ENCODE data around the gene TRAPPC5.
A peak's percentile ranks its signal among the peaks of the same experiment; 100 is the strongest.
"Not testable (repeated sequence)": the region's sequence is repeated elsewhere in the genome, so short reads cannot be mapped to it uniquely, and the experiment has no call there.

Gene TRAPPC5

GRCh38 chr19:7641290-7642276 is 39.0 kb upstream of the TRAPPC5 start:
- DNase-seq (ENCODE audit: extremely low spot score), result no peak
- no peak for TF ChIP-seq BHLHE40 (IDR thresholded peaks at IDR 0.05; ENCODE audit: borderline replicate concordance)
- ChIA-PET POLR2A (interaction anchor here (1.1 kb wide), 1 partner anchor 10 kb away, joined by 3 read pairs; no protein-coding TSS in a partner anchor), CTCF (no interaction called here)

GRCh38 chr19:7642295-7643030 is 38.2 kb upstream of the TRAPPC5 start:
- DNase-seq (ENCODE audit: extremely low spot score), result no peak
- ChIA-PET CTCF (interaction anchor here (0.5 kb wide), 1 partner anchor 162 kb away, joined by 3 read pairs; no protein-coding TSS in a partner anchor), POLR2A (no interaction called here)
- TF ChIP-seq ELF4 (IDR thresholded peaks at IDR 0.05) (no peak), FOXK2 (IDR thresholded peaks at IDR 0.05) (no peak), PKNOX1 (IDR thresholded peaks at IDR 0.05) (no peak), ZNF384 (IDR thresholded peaks at IDR 0.05) (no peak), FOXA1 (IDR thresholded peaks at IDR 0.05) (no peak), CTBP1 (IDR thresholded peaks at IDR 0.05; ENCODE audit: borderline replicate concordance) (no peak), SUZ12 (IDR thresholded peaks at IDR 0.05) (no peak), L3MBTL2 (conservative IDR thresholded peaks at IDR 0.05) (no peak), BHLHE40 (IDR thresholded peaks at IDR 0.05; ENCODE audit: borderline replicate concordance) (no peak), FOXM1 (IDR thresholded peaks at IDR 0.05; ENCODE audit: borderline replicate concordance) (no peak), ARNT (IDR thresholded peaks at IDR 0.05) (no peak), NFRKB (IDR thresholded peaks at IDR 0.05) (no peak), LEF1 (IDR thresholded peaks at IDR 0.05; ENCODE audit: borderline replicate concordance) (no peak), HDGF (IDR thresholded peaks at IDR 0.05; ENCODE audit: borderline replicate concordance) (no peak), SP1 (IDR thresholded peaks at IDR 0.05) (no peak)

- no peak for TF ChIP-seq FOXA1 (IDR thresholded peaks at IDR 0.05)
- no peak for TF ChIP-seq LEF1 (IDR thresholded peaks at IDR 0.05; ENCODE audit: borderline replicate concordance)
- TF ChIP-seq ARNT (IDR thresholded peaks at IDR 0.05), result no peak
- TF ChIP-seq SP1 (IDR thresholded peaks at IDR 0.05), result no peak
- TF ChIP-seq SUZ12 (IDR thresholded peaks at IDR 0.05), result no peak
- no peak for TF ChIP-seq NFRKB (IDR thresholded peaks at IDR 0.05)
- no peak for TF ChIP-seq TARDBP (IDR thresholded peaks at IDR 0.05)
- TF ChIP-seq PKNOX1 (IDR thresholded peaks at IDR 0.05), result no peak
- no peak for TF ChIP-seq ZNF384 (IDR thresholded peaks at IDR 0.05)
- no peak for TF ChIP-seq ELF4 (IDR thresholded peaks at IDR 0.05)
- no peak for TF ChIP-seq CTBP1 (IDR thresholded peaks at IDR 0.05; ENCODE audit: borderline replicate concordance)
- no peak for TF ChIP-seq L3MBTL2 (conservative IDR thresholded peaks at IDR 0.05)
- no peak for TF ChIP-seq BHLHE40 (IDR thresholded peaks at IDR 0.05; ENCODE audit: borderline replicate concordance)
- TF ChIP-seq FOXK2 (IDR thresholded peaks at IDR 0.05), result no peak
- TF ChIP-seq FOXM1 (IDR thresholded peaks at IDR 0.05; ENCODE audit: borderline replicate concordance), result no peak
- no peak for TF ChIP-seq HDGF (IDR thresholded peaks at IDR 0.05; ENCODE audit: borderline replicate concordance)
- DNase-seq (ENCODE audit: extremely low spot score), result no peak
- CTCF ChIA-PET, result interaction anchor here (0.5 kb wide), 1 partner anchor 162 kb away, joined by 3 read pairs; no protein-coding TSS in a partner anchor
- POLR2A ChIA-PET, result no interaction called here
These were observed 37.6 kb upstream of the TRAPPC5 start for GRCh38 chr19:7643031-7643415.

GRCh38 chr19:7643629-7644549 is 36.7 kb upstream of the TRAPPC5 start:
- CTCF ChIA-PET, POLR2A ChIA-PET: not testable (repeated sequence)
- peak; percentile 67 for DNase-seq (ENCODE audit: extremely low spot score)

- ChIA-PET POLR2A (no interaction called here), CTCF (interaction anchor here (0.8 kb wide), 1 partner anchor 36 kb away, joined by 3 read pairs; the partner anchor contains the start of gene TRAPPC5)
- no peak for DNase-seq (ENCODE audit: extremely low spot score)
- TF ChIP-seq LEF1 (IDR thresholded peaks at IDR 0.05; ENCODE audit: borderline replicate concordance), result no peak
- no peak for TF ChIP-seq TARDBP (IDR thresholded peaks at IDR 0.05)
- no peak for TF ChIP-seq FOXM1 (IDR thresholded peaks at IDR 0.05; ENCODE audit: borderline replicate concordance)
- TF ChIP-seq ELF4 (IDR thresholded peaks at IDR 0.05), result no peak
- no peak for TF ChIP-seq CTBP1 (IDR thresholded peaks at IDR 0.05; ENCODE audit: borderline replicate concordance)
- no peak for TF ChIP-seq BHLHE40 (IDR thresholded peaks at IDR 0.05; ENCODE audit: borderline replicate concordance)
These were observed 36.1 kb upstream of the TRAPPC5 start for GRCh38 chr19:7644550-7644877.

GRCh38 chr19:7645163-7645562 is 35.5 kb upstream of the TRAPPC5 start:
- ChIA-PET POLR2A (no interaction called here), CTCF (interaction anchor here (0.8 kb wide), 1 partner anchor 36 kb away, joined by 3 read pairs; the partner anchor contains the start of gene TRAPPC5)
- no peak for TF ChIP-seq L3MBTL2 (conservative IDR thresholded peaks at IDR 0.05)
- TF ChIP-seq CTBP1 (IDR thresholded peaks at IDR 0.05; ENCODE audit: borderline replicate concordance), result no peak
- TF ChIP-seq SP1 (IDR thresholded peaks at IDR 0.05), result no peak
- no peak for TF ChIP-seq ZNF384 (IDR thresholded peaks at IDR 0.05)
- TF ChIP-seq ELF4 (IDR thresholded peaks at IDR 0.05), result no peak
- TF ChIP-seq ARNT (IDR thresholded peaks at IDR 0.05), result no peak
- no peak for TF ChIP-seq FOXA1 (IDR thresholded peaks at IDR 0.05)
- no peak for TF ChIP-seq BHLHE40 (IDR thresholded peaks at IDR 0.05; ENCODE audit: borderline replicate concordance)
- no peak for TF ChIP-seq FOXM1 (IDR thresholded peaks at IDR 0.05; ENCODE audit: borderline replicate concordance)
- no peak for TF ChIP-seq FOXK2 (IDR thresholded peaks at IDR 0.05)
- TF ChIP-seq HDGF (IDR thresholded peaks at IDR 0.05; ENCODE audit: borderline replicate concordance), result no peak
- no peak for TF ChIP-seq LEF1 (IDR thresholded peaks at IDR 0.05; ENCODE audit: borderline replicate concordance)
- DNase-seq (ENCODE audit: extremely low spot score), result no peak

Data from HEK293T (cell line).